ENCODE results near the gene KEAP1.
"Not testable (repeated sequence)": the region's sequence is repeated elsewhere in the genome, so short reads cannot be mapped to it uniquely, and the experiment has no call there.

The KEAP1 gene

GRCh38 chr19:10538204-10538983 lies 35.2 kb upstream of the KEAP1 start:
- peaks cover 2% of the 10 kb centered on the region; the same call in 1 of the 2 replicates for H3K4me1 ChIP-seq
- no peak for DNase-seq (ENCODE audit: low spot score in 2 of 2)
- in situ Hi-C loops (cut with MboI; ENCODE audit: low sequenced_read_pairs): no loop called here
- H3K4me3 ChIP-seq: no peak overlapping the region
- 0 out of 2 replicates have a peak, but pooled peaks cover 5% of the 10 kb centered on the region for H3K27me3 ChIP-seq (ENCODE audit: low read depth)
- no peaks in the 10 kb centered on the region for H3K9me3 ChIP-seq
- H3K36me3 ChIP-seq (replicated peaks): no peaks in the 10 kb centered on the region

DNA sequence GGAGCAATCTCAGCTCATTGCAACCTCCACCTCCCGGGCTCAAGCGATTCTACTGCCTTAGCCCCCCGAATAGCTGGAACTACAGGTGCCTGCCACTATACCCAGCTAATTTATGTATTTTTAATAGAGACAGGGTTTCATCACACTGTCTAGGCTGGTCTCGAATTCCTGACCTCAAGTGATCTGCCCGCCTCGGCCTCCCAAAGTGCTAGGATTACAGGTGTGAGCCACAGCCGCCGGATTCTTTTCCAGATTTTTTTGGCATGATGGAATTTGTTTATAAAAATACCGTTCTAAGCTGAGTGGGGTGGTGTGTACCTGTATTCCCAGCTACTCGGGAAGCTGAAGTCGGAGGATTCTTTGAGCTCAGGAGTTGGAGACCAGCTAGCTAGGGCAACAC lies 34.5 kb upstream of the KEAP1 start:
- no peaks in the 10 kb centered on the region for H3K36me3 ChIP-seq (replicated peaks)
- H3K9me3 ChIP-seq: no peaks in the 10 kb centered on the region
- in situ Hi-C loops (cut with MboI; ENCODE audit: low sequenced_read_pairs): no loop called here
- no peak for DNase-seq (ENCODE audit: low spot score in 2 of 2)
- H3K4me3 ChIP-seq: no peak overlapping the region
- H3K27me3 ChIP-seq (ENCODE audit: low read depth): 0 out of 2 replicates have a peak, but pooled peaks cover 5% of the 10 kb centered on the region
- peaks cover 2% of the 10 kb centered on the region; the same call in 1 of the 2 replicates for H3K4me1 ChIP-seq

DNA sequence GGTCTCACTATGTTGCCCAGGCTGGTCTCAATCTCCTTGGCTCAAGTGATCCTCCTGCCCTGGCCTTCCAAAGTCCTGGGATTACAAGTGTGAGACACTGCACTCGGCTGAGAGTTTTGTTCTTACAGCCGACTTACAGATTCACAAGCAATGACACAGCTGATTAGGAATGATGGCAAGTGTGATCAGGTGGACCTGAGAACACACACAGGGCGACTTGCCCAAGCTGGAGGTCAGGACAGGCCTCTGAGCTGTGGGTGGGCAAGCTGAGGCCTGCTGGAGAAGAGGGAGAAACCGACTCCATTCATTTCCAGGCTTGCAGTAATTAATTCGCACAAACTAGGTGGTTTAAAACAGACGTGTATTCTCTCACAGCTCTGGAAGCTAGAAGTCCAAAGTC lies 32.5 kb upstream of the KEAP1 start:
- H3K27me3 ChIP-seq (ENCODE audit: low read depth): 0 out of 2 replicates have a peak, but pooled peaks cover 5% of the 10 kb centered on the region
- in situ Hi-C loops (cut with MboI; ENCODE audit: low sequenced_read_pairs): no loop called here
- no peaks in the 10 kb centered on the region for H3K9me3 ChIP-seq
- H3K4me3 ChIP-seq: no peak overlapping the region
- DNase-seq (ENCODE audit: low spot score in 2 of 2): no peak
- H3K4me1 ChIP-seq: 0 out of 2 replicates have a peak, but pooled peaks cover 2% of the 10 kb centered on the region
- H3K36me3 ChIP-seq (replicated peaks): no peaks in the 10 kb centered on the region

DNA sequence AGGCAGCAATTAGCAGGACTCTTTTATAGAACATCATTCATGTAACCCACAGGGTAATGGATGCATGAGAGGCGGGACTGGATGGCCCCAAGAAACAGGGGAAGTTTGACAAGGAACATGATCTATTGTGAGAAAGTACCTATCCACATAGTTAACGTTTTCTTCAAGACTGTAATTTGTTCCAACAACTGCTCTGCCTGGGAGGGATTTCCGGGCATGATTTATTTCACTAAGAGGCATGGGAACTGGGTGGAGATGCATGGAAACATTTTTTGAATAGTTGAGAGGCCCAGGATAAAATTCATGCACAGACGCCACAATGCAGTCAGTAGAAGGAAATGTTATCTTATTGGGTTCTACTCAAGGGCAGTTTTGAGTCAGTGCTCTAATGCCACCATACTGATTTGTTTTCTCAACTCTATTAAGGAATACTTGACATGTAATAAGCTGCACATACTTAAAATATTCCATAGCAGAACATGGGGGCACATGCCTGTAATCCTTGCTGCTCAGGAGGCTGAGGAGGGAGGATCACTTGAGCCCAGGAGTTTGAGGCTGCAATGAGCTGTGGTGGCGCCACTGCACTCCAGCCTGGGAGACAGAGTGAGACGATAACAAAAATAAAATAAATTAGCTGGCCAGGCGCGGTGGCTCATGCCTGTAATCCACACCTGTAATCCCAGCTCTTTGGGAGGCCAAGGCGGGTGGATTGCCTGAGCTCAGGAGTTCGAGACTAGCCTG lies 30.7 kb upstream of the KEAP1 start:
- Histone ChIP-seq H3K4me3 (no peak overlapping the region), H3K36me3 (replicated peaks) (no peaks in the 10 kb centered on the region), H3K4me1 (0 out of 2 replicates have a peak, but pooled peaks cover 2% of the 10 kb centered on the region), H3K9me3 (no peaks in the 10 kb centered on the region), H3K27me3 (ENCODE audit: low read depth) (0 out of 2 replicates have a peak, but pooled peaks cover 3% of the 10 kb centered on the region)
- in situ Hi-C loops (cut with MboI; ENCODE audit: low sequenced_read_pairs): no loop called here
- no peak for DNase-seq (ENCODE audit: low spot score in 2 of 2)

- in situ Hi-C loops (cut with MboI; ENCODE audit: low sequenced_read_pairs): no loop called here
- H3K36me3 ChIP-seq (replicated peaks): no peaks in the 10 kb centered on the region
- H3K27me3 ChIP-seq (ENCODE audit: low read depth): 0 out of 2 replicates have a peak, but pooled peaks cover 3% of the 10 kb centered on the region
- no peak overlapping the region for H3K4me3 ChIP-seq
- no peaks in the 10 kb centered on the region for H3K9me3 ChIP-seq
- 0 out of 2 replicates have a peak, but pooled peaks cover 2% of the 10 kb centered on the region for H3K4me1 ChIP-seq
- DNase-seq (ENCODE audit: low spot score in 2 of 2): no peak
Observed at GRCh38 chr19:10532457-10532856, 29.3 kb upstream of the KEAP1 start.

GRCh38 chr19:10526887-10527286 lies 23.7 kb upstream of the KEAP1 start:
- H3K36me3 ChIP-seq (replicated peaks); H3K4me1 ChIP-seq; H3K27me3 ChIP-seq (ENCODE audit: low read depth); DNase-seq (ENCODE audit: low spot score in 2 of 2); H3K4me3 ChIP-seq; H3K9me3 ChIP-seq; in situ Hi-C loops (cut with MboI; ENCODE audit: low sequenced_read_pairs): not testable (repeated sequence)

GRCh38 chr19:10525636-10526035 lies 22.5 kb upstream of the KEAP1 start:
- no peak for DNase-seq (ENCODE audit: low spot score in 2 of 2)
- Histone ChIP-seq H3K4me3 (no peak overlapping the region), H3K27me3 (ENCODE audit: low read depth) (no peaks in the 10 kb centered on the region), H3K4me1 (no peaks in the 10 kb centered on the region), H3K9me3 (no peaks in the 10 kb centered on the region), H3K36me3 (replicated peaks) (no peaks in the 10 kb centered on the region)
- in situ Hi-C loops (cut with MboI; ENCODE audit: low sequenced_read_pairs): no loop called here

GRCh38 chr19:10523135-10523636 lies 20.0 kb upstream of the KEAP1 start:
- no peaks in the 10 kb centered on the region for H3K9me3 ChIP-seq
- H3K4me1 ChIP-seq: peaks cover under 1% of the 10 kb centered on the region
- DNase-seq (ENCODE audit: low spot score in 2 of 2): no peak
- in situ Hi-C loops (cut with MboI; ENCODE audit: low sequenced_read_pairs): no loop called here
- no peaks in the 10 kb centered on the region for H3K36me3 ChIP-seq (replicated peaks)
- H3K27me3 ChIP-seq (ENCODE audit: low read depth): no peaks in the 10 kb centered on the region; the same call in 1 of the 2 replicates
- no peak overlapping the region for H3K4me3 ChIP-seq

GRCh38 chr19:10521461-10522171 lies 18.5 kb upstream of the KEAP1 start:
- DNase-seq (ENCODE audit: low spot score in 2 of 2): no peak
- no peaks in the 10 kb centered on the region; the same call in 1 of the 2 replicates for H3K27me3 ChIP-seq (ENCODE audit: low read depth)
- in situ Hi-C loops (cut with MboI; ENCODE audit: low sequenced_read_pairs): no loop called here

GRCh38 chr19:10520652-10521318 lies 17.6 kb upstream of the KEAP1 start:
- H3K4me3 ChIP-seq: no peak overlapping the region
- H3K4me1 ChIP-seq: peaks cover 5% of the 10 kb centered on the region
- in situ Hi-C loops (cut with MboI; ENCODE audit: low sequenced_read_pairs): no loop called here
- no peak for DNase-seq (ENCODE audit: low spot score in 2 of 2)
- H3K27me3 ChIP-seq (ENCODE audit: low read depth): no peaks in the 10 kb centered on the region; the same call in 1 of the 2 replicates
- H3K9me3 ChIP-seq: no peaks in the 10 kb centered on the region
- H3K36me3 ChIP-seq (replicated peaks): no peaks in the 10 kb centered on the region

More at GRCh38 chr19:10521461-10522171, 18.5 kb upstream of the KEAP1 start:
- Histone ChIP-seq H3K9me3 (no peaks in the 10 kb centered on the region), H3K4me3 (no peak overlapping the region), H3K4me1 (peaks cover 5% of the 10 kb centered on the region), H3K36me3 (replicated peaks) (no peaks in the 10 kb centered on the region)

DNA sequence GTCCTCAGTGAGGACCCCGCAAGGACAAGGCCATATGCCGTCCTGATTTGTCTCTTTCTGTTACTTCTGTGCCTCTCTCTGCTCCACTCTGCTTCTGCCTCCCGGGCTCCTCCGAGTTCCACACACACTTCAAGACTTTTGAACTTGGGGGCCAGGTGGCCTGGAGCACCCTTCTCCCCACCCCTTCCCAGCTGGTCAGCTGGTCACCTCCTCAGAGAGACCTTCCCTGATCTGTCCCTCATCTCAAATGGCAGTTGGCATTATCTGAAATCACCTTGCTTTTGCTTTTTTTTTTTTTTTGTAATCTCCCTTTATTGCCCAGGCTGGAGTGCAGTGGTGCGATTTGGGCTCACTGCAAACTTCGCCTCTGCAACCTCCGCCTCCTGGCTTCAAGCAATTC lies 16.3 kb upstream of the KEAP1 start:
- in situ Hi-C loops (cut with MboI; ENCODE audit: low sequenced_read_pairs): no loop called here
- H3K4me3 ChIP-seq: no peak overlapping the region
- H3K4me1 ChIP-seq: peaks cover 5% of the 10 kb centered on the region
- H3K9me3 ChIP-seq: no peaks in the 10 kb centered on the region
- no peak for DNase-seq (ENCODE audit: low spot score in 2 of 2)
- H3K36me3 ChIP-seq (replicated peaks): no peaks in the 10 kb centered on the region
- H3K27me3 ChIP-seq (ENCODE audit: low read depth): no peaks in the 10 kb centered on the region; the same call in 1 of the 2 replicates

DNA sequence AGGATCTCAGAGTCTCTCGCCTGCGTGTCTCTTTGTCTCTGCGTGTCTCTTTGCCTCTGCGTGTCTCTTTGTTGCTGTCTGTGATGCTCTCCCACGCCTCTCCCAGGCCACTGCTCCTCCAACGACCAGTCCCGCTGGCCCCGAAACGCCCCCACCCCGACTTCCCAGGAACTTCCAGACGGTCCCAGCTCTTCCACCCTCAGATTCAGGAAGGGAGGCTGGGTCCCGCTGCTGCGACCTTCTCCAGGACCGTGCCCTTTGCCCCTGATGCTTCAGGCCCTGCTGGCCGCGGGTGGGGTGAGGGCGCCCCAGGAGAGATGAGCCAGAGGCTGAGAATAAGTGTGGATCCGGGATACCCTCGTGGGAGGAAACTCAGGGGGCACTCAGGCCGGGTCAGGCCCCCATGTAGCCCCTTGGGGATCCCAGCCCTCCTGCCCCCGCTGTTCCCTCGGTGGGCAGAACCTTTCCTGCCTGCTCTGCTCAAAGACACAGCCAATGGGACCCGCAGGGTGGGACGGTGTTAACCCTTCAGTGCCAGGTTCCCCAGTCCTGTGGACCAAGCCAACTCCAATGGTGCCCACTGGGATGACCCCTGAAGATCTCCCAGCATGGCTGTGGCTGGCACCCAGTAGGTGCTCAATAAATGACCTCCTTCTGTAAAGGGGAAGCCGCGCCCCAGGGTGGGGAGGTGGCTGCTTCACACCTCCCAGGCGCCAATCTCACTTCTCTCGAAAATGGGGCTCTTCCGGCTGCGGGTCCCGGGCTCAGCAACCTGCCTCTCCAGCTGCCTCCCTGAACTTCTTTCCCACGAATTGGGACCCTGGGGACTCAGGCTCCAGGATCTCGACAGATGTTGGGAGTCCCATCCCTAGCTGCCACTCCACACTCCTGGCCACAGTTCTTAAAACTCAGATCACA lies 15.5 kb upstream of the KEAP1 start:
- Histone ChIP-seq H3K36me3 (replicated peaks) (no peaks in the 10 kb centered on the region), H3K4me1 (peaks cover 5% of the 10 kb centered on the region), H3K4me3 (no peak overlapping the region), H3K27me3 (ENCODE audit: low read depth) (no peaks in the 10 kb centered on the region; the same call in 1 of the 2 replicates), H3K9me3 (no peaks in the 10 kb centered on the region)
- DNase-seq (ENCODE audit: low spot score in 2 of 2): no peak
- in situ Hi-C loops (cut with MboI; ENCODE audit: low sequenced_read_pairs): no loop called here
